ENCODE data around the gene PLEKHA5.

- TF ChIP-seq EZH2 (IDR thresholded peaks at IDR 0.05; ENCODE audit: low read length): no peak
- no peak for TF ChIP-seq CTCF (optimal IDR thresholded peaks at IDR 0.05 in 1 of 3, IDR thresholded peaks at IDR 0.05 in 1 of 3, conservative IDR thresholded peaks at IDR 0.05 in 1 of 3; ENCODE audit: extremely low read depth in 1 of 3, insufficient read depth in 2 of 3, low read length in 3 of 3)
These were observed 115.6 kb downstream of the PLEKHA5 start for GRCh38 chr12:19245106-19245505.

All from keratinocyte (primary cell).